WTC11 (cell line): ENCODE measurements around the gene CRNKL1.

Source experiments
- CREM ChIP-seq: sonication (generic); formaldehyde crosslinking; IDR thresholded peaks from 2 replicates; pipeline ENCODE4 v1.8.1; 2022; ENCODE audit warnings: mild to moderate bottlenecking, missing genetic modification reagents, moderate library complexity
- SP1 ChIP-seq: sonication (generic); formaldehyde crosslinking; conservative IDR thresholded peaks from 2 replicates; pipeline ENCODE4 v1.8.1; 2022; ENCODE audit warnings: missing genetic modification reagents
- TEAD1 ChIP-seq: sonication (generic); formaldehyde crosslinking; IDR thresholded peaks from 2 replicates; pipeline ENCODE4 v1.8.0; 2022; ENCODE audit warnings: mild to moderate bottlenecking, missing genetic modification reagents
- TF ChIP-seq, protein P1 (sequence below): fragments of 200-600 bp; IDR thresholded peaks from 2 replicates; pipeline ENCODE4 v1.8.0; 2022; ENCODE audit warnings: antibody characterized with exemption

- TF ChIP-seq, protein P1, sequence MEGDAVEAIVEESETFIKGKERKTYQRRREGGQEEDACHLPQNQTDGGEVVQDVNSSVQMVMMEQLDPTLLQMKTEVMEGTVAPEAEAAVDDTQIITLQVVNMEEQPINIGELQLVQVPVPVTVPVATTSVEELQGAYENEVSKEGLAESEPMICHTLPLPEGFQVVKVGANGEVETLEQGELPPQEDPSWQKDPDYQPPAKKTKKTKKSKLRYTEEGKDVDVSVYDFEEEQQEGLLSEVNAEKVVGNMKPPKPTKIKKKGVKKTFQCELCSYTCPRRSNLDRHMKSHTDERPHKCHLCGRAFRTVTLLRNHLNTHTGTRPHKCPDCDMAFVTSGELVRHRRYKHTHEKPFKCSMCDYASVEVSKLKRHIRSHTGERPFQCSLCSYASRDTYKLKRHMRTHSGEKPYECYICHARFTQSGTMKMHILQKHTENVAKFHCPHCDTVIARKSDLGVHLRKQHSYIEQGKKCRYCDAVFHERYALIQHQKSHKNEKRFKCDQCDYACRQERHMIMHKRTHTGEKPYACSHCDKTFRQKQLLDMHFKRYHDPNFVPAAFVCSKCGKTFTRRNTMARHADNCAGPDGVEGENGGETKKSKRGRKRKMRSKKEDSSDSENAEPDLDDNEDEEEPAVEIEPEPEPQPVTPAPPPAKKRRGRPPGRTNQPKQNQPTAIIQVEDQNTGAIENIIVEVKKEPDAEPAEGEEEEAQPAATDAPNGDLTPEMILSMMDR = no peak
- no peak for TF ChIP-seq TEAD1 (CRISPR knock-in tag)
- no peak for TF ChIP-seq SP1 (CRISPR knock-in tag)
- TF ChIP-seq CREM (CRISPR knock-in tag) = no peak
These were observed 40.6 kb upstream of the CRNKL1 start for GRCh38 chr20:20092827-20093226.
